ENCODE results near the gene UGT1A7. TPM values are rescaled to one million over a fixed set of nuclear protein-coding genes. Genes with fewer than 3 reads are reported as not detected.

UGT1A7 gene
- total RNA-seq, 1 donor from 2014 or later = 3.6 TPM

GRCh38 chr2:233817361-233817911, 135.7 kb downstream of the UGT1A7 start:
- peak; percentile 52 for DNase-seq (ENCODE audit: low spot score)

- DNase-seq (ENCODE audit: low spot score) = no peak
Observed at GRCh38 chr2:233817995-233818638, 136.4 kb downstream of the UGT1A7 start.

- DNase-seq (ENCODE audit: low spot score) = no peak
Observed at GRCh38 chr2:233818639-233819621, 137.2 kb downstream of the UGT1A7 start.

GRCh38 chr2:233819884-233820773, 138.4 kb downstream of the UGT1A7 start:
- DNase-seq (ENCODE audit: low spot score) = no peak

- DNase-seq (ENCODE audit: low spot score) = no peak
Observed at GRCh38 chr2:233820774-233821105, 139.0 kb downstream of the UGT1A7 start.

- no peak for DNase-seq (ENCODE audit: low spot score)
Observed at GRCh38 chr2:233821196-233821595, 139.5 kb downstream of the UGT1A7 start.

GRCh38 chr2:233821709-233822100, 140.0 kb downstream of the UGT1A7 start:
- no peak for DNase-seq (ENCODE audit: low spot score)

- DNase-seq (ENCODE audit: low spot score) = no peak
Observed at GRCh38 chr2:233822101-233822771, 140.5 kb downstream of the UGT1A7 start.

Other genes with a start within 250 kb of the UGT1A7 start
- 33.2 TPM for gene USP40, start 115.1 kb upstream of the UGT1A7 start, total RNA-seq (ENCODE audit: insufficient read depth, low replicate concordance)
- gene UGT1A8, start 64.3 kb upstream of the UGT1A7 start, total RNA-seq (ENCODE audit: insufficient read depth, low replicate concordance) = 6.5 TPM
- 0.48 TPM for gene UGT1A10, start 45.5 kb upstream of the UGT1A7 start, total RNA-seq (ENCODE audit: insufficient read depth, low replicate concordance)
- gene UGT1A9, start 10.0 kb upstream of the UGT1A7 start, total RNA-seq (ENCODE audit: insufficient read depth, low replicate concordance) = 0.48 TPM
- 3.1 TPM for gene UGT1A6, start 11.0 kb downstream of the UGT1A7 start, total RNA-seq (ENCODE audit: insufficient read depth, low replicate concordance)
- not detected for gene UGT1A5, start 31.0 kb downstream of the UGT1A7 start, total RNA-seq (ENCODE audit: insufficient read depth, low replicate concordance)
- gene UGT1A4, start 36.8 kb downstream of the UGT1A7 start, total RNA-seq (ENCODE audit: insufficient read depth, low replicate concordance) = not detected
- not detected for gene UGT1A3, start 47.1 kb downstream of the UGT1A7 start, total RNA-seq (ENCODE audit: insufficient read depth, low replicate concordance)
- gene UGT1A1, start 78.4 kb downstream of the UGT1A7 start, total RNA-seq (ENCODE audit: insufficient read depth, low replicate concordance) = 3.1 TPM
- not detected for gene MROH2A, start 96.4 kb downstream of the UGT1A7 start, total RNA-seq (ENCODE audit: insufficient read depth, low replicate concordance)
- gene HJURP, start 172.6 kb downstream of the UGT1A7 start, total RNA-seq (ENCODE audit: insufficient read depth, low replicate concordance) = 3.9 TPM
- 17.3 TPM for gene TRPM8, start 235.5 kb downstream of the UGT1A7 start, total RNA-seq (ENCODE audit: insufficient read depth, low replicate concordance)